ENCODE results near the gene MT3.

DNA sequence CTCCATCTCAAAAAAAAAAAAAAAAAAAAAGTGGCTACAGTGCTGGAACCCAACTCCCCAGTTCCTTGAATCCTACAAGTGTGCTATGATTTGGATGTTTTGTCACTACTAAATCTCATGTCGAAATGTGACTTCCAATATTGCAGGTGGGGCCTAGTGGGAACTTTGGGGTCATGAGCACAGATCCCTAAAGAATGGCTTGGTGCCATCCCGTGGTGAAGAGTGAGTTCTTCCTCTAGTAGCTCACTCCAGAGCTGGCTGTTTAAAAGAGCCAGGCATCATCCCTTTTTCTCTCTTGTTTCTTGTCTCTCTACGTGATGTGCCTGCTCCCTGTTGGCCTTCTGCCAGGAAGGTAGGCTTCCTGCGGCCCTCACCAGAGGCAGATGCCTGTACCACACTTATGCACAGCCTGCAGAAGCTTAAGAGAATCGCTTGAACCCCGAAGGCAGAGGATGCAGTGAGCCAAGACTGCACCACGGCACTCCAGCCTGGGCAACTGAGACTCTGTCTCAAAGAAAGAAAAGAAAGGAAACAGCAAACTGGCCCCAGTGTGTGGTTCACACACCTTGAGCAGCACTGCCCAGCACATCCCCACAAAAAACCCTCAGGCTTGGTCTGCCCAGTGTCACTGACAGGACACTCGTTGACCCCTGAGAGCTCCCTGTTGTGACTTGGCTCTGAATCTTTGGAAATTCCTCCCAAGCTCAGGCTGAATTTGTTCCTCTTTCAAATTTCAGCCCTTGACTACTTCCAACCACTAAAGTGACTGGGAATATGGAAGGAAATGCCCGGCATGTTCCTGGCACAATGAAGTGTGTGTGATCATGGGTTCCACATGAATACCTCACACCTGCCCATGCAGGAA is 39.4 kb downstream of the MT3 start:
- TF ChIP-seq POLR2A (IDR thresholded peaks at IDR 0.05), result no peak
- TF ChIP-seq, protein P1, sequence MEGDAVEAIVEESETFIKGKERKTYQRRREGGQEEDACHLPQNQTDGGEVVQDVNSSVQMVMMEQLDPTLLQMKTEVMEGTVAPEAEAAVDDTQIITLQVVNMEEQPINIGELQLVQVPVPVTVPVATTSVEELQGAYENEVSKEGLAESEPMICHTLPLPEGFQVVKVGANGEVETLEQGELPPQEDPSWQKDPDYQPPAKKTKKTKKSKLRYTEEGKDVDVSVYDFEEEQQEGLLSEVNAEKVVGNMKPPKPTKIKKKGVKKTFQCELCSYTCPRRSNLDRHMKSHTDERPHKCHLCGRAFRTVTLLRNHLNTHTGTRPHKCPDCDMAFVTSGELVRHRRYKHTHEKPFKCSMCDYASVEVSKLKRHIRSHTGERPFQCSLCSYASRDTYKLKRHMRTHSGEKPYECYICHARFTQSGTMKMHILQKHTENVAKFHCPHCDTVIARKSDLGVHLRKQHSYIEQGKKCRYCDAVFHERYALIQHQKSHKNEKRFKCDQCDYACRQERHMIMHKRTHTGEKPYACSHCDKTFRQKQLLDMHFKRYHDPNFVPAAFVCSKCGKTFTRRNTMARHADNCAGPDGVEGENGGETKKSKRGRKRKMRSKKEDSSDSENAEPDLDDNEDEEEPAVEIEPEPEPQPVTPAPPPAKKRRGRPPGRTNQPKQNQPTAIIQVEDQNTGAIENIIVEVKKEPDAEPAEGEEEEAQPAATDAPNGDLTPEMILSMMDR (IDR thresholded peaks at IDR 0.05), result no peak
